Ascending aorta (tissue), 2 donors: ENCODE results near the gene MAGI1. TPM values are rescaled to one million over a fixed set of nuclear protein-coding genes. Genes with fewer than 3 reads are reported as not detected.

Experiments used
- DNase-seq, 2 donors: peaks; one replicate each; pipeline ENCODE4 v3.0.0-alpha.2; 2019; ENCODE audit warnings: low spot score in 2 of 2
- H3K27ac ChIP-seq, 2 donors: fragments of 200-600 bp; sonication (generic); one replicate each; pipeline ENCODE4 v1.5.1; 2016 to 2017; ENCODE audit warnings: mild to moderate bottlenecking in 1 of 2
- H3K27me3 ChIP-seq: fragments of 200-600 bp; sonication (generic); one replicate; pipeline ENCODE4 v1.5.1; 2017
- H3K36me3 ChIP-seq, 2 donors: fragments of 200-600 bp; sonication (generic); one replicate each; pipeline ENCODE4 v1.5.1; 2016
- H3K4me1 ChIP-seq, 2 donors: fragments of 200-600 bp; sonication (generic); one replicate each; pipeline ENCODE4 v1.5.1; 2016 to 2017; ENCODE audit warnings: mild to moderate bottlenecking in 1 of 2
- H3K4me3 ChIP-seq, 2 donors: fragments of 200-600 bp; sonication (generic); one replicate each; pipeline ENCODE4 v1.5.1; 2016 to 2017; ENCODE audit warnings: mild to moderate bottlenecking in 1 of 2
- H3K9me3 ChIP-seq, 2 donors: fragments of 200-600 bp; sonication (generic); one replicate each; pipeline ENCODE4 v1.5.1; 2016
- CTCF ChIP-seq, 3 experiments: fragments of 200-600 bp in 2 of 3; fragments of 450-650 bp in 1 of 3; sonication (generic) in 2 of 3; IDR thresholded peaks; one replicate each; pipeline ENCODE4 v1.5.1; 2016 to 2019; ENCODE audit warnings: antibody characterized with exemption in 3 of 3, mild to moderate bottlenecking in 1 of 3, moderate library complexity in 1 of 3
- intact Hi-C: fragments of 100-400 bp; cut with DNase I; formaldehyde crosslinking; loops from one replicate; pipeline ENCODE4 v1.15.1; 2023
- total RNA-seq: library from RNA; depleted of rRNA; stranded (reverse); fragments of >200 nt; gene quantifications from one replicate; pipeline ENCODE4 v1.1.0, GENCODE V29; 2016

The MAGI1 gene
- total RNA-seq, 1 donor from 2014 or later, result 28.4 TPM

GRCh38 chr3:65348398-65348995 lies 690.2 kb downstream of the MAGI1 start:
- no peak overlapping the region for H3K4me3 ChIP-seq
- H3K4me1 ChIP-seq, result no peaks in the 10 kb centered on the region
- H3K27me3 ChIP-seq, result no peaks in the 10 kb centered on the region
- TF ChIP-seq CTCF (IDR thresholded peaks at IDR 0.05), result no peak
- no peaks in the 10 kb centered on the region for H3K36me3 ChIP-seq
- H3K9me3 ChIP-seq, result no peaks in the 10 kb centered on the region
- intact Hi-C loops, result no loop called here
- DNase-seq, result no peak
- H3K27ac ChIP-seq, result no peak overlapping the region

DNA sequence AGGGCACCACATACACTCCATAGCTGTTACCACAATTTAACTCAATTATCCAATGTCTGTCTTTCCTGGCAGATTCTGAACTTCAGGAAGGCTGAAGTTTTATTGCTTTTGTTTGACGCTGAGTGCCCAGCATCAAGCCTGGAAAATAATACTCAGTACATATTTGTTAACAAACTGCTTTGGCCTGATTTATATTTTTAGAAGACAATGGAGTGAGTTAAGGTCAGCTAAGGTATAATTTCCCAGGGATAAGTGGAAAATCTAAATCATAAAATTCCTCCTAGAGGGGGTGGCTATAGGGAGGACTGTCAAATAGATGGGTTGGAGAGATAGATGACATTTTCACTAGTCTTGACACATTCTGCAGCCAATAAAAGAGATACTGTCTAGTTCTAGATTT lies 691.6 kb downstream of the MAGI1 start:
- Histone ChIP-seq H3K27ac (no peak overlapping the region), H3K9me3 (no peaks in the 10 kb centered on the region), H3K27me3 (no peaks in the 10 kb centered on the region), H3K36me3 (no peaks in the 10 kb centered on the region), H3K4me3 (no peak overlapping the region), H3K4me1 (no peaks in the 10 kb centered on the region)
- no peak for TF ChIP-seq CTCF (IDR thresholded peaks at IDR 0.05)
- intact Hi-C loops, result no loop called here
- DNase-seq, result no peak

DNA sequence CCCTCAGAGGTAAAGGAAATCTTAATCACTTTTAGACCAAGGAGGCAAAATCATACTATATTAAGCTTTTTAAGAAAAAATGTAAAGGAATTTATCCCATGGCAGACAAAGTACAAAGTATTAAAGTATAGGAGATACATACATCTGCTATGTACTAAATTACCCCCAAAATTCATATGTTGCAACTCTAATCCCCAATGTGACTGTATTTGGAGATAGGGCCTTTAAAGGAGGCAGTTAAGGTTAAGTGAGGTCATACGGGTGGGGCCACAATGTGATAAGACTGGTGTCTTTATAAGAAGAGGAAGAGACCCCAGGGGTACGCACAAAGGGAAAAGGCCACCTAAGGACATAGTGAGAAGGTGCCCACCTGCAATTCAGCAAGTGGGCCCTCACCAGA lies 693.9 kb downstream of the MAGI1 start:
- Histone ChIP-seq H3K27me3 (no peaks in the 10 kb centered on the region), H3K36me3 (no peaks in the 10 kb centered on the region), H3K9me3 (no peaks in the 10 kb centered on the region), H3K4me1 (no peaks in the 10 kb centered on the region), H3K4me3 (no peak overlapping the region), H3K27ac (no peak overlapping the region)
- TF ChIP-seq CTCF (IDR thresholded peaks at IDR 0.05), result no peak
- DNase-seq, result no peak
- intact Hi-C loops, result no loop called here

DNA sequence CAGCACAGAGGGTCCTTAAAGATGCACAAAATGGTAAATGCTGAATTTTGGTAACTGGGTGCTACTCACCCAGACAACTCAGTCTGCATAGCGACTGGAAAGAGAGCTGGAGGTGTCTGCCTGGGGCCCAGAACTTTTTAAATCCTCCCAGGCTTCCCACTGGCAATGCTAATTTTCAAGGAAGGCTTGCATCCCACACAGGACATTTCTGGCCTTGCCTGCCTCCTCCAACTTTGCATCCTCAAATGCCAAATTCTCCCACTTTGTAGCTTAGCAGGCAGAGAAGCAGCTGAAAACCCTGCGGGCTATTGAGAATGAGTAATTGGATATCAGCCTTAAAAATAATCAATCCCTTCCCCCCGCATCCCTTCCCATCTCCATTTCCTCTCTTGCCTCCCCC lies 694.3 kb downstream of the MAGI1 start:
- H3K27ac ChIP-seq, result no peak overlapping the region
- DNase-seq, result no peak
- no peaks in the 10 kb centered on the region for H3K9me3 ChIP-seq
- intact Hi-C loops, result no loop called here
- H3K36me3 ChIP-seq, result no peaks in the 10 kb centered on the region
- no peaks in the 10 kb centered on the region for H3K27me3 ChIP-seq
- H3K4me1 ChIP-seq, result no peaks in the 10 kb centered on the region
- H3K4me3 ChIP-seq, result no peak overlapping the region
- TF ChIP-seq CTCF (IDR thresholded peaks at IDR 0.05), result no peak

GRCh38 chr3:65343736-65344135 lies 695.0 kb downstream of the MAGI1 start:
- no peak overlapping the region for H3K27ac ChIP-seq
- no peak overlapping the region for H3K4me3 ChIP-seq
- H3K4me1 ChIP-seq, result no peaks in the 10 kb centered on the region
- no peaks in the 10 kb centered on the region for H3K36me3 ChIP-seq
- no peaks in the 10 kb centered on the region for H3K27me3 ChIP-seq
- intact Hi-C loops, result no loop called here
- no peak for DNase-seq
- TF ChIP-seq CTCF (IDR thresholded peaks at IDR 0.05), result no peak
- no peaks in the 10 kb centered on the region for H3K9me3 ChIP-seq

DNA sequence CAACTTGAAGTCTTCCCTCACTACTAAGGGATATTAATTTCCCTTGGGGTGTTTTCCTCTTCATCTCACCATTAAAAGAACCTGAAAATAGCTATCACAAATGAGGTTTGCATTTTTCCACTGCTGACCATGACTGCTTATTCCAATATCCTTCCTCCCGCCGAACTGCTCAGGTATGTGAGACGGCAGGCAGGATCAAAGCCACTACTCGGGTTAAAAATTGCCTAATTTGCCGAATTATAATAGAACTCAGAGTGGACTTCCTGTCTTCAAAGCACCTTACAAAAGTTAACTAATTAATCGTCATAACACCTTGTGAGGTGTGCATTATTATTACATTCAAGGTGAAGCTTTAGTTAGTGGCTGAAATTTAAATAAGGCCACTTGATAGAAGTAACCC lies 695.7 kb downstream of the MAGI1 start:
- intact Hi-C loops, result no loop called here
- H3K27ac ChIP-seq, result no peak overlapping the region
- DNase-seq, result no peak
- H3K9me3 ChIP-seq, result no peaks in the 10 kb centered on the region
- TF ChIP-seq CTCF (IDR thresholded peaks at IDR 0.05), result no peak
- H3K4me3 ChIP-seq, result no peak overlapping the region
- H3K36me3 ChIP-seq, result no peaks in the 10 kb centered on the region
- H3K27me3 ChIP-seq, result no peaks in the 10 kb centered on the region
- no peaks in the 10 kb centered on the region for H3K4me1 ChIP-seq
